ENCODE results near the gene GALNT3.

Gene GALNT3

DNA sequence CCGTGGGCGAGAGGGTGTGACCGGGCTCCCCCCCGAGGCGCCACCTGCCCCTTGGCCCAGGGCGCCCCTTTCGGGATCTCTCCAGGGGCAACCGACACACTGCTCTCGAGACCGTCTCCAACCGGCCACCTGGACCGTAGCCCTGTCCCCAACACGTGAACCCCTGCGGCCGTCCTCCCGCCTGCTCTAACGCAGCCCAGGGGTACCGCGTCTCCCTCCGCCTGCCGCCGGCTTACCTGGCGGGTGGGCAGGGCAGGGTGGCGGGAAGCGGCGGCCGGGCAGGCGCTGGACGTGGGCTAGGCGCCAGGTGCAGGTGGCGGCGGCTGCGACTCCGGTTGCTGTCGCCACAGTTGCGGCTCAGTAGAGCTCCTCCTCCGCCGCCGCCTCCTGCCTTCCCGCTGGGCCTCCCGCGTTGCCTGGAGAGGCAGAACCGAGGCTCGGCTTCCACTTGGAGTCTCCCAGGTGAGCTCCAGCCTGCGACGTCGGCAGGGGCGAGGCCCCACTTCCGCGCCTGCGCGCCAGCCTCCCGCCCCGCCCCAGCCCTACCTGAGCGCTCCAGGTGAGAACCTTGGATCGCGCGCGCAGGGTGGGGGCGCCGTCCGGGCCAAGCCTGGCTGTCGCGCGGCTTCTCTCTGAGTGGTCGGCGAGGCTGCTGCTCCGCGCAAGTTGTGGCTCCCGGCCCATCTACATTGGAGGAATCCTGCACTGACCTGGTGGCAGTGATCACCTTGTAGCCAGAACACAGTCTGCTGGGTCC lies at the start of gene GALNT3 (continued):
- TF ChIP-seq, protein P1, sequence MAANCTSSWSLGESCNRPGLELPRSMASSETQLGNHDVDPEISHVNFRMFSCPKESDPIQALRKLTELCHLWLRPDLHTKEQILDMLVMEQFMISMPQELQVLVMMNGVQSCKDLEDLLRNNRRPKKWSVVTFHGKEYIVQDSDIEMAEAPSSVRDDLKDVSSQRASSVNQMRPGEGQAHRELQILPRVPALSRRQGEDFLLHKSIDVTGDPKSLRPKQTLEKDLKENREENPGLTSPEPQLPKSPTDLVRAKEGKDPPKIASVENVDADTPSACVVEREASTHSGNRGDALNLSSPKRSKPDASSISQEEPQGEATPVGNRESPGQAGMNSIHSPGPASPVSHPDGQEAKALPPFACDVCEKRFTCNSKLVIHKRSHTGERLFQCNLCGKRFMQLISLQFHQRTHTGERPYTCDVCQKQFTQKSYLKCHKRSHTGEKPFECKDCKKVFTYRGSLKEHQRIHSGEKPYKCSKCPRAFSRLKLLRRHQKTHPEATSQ (tag by site-specific recombination; IDR thresholded peaks at IDR 0.05): 0 out of 2 replicates have a peak, but pooled peaks have one; percentile 54
- TF ChIP-seq ZNF777 (tag by site-specific recombination; IDR thresholded peaks at IDR 0.05; ENCODE audit: borderline replicate concordance): no peak
- peak; percentile 91 for TF ChIP-seq ZIC2 (tag by site-specific recombination; IDR thresholded peaks at IDR 0.05)
- TF ChIP-seq, protein P2, sequence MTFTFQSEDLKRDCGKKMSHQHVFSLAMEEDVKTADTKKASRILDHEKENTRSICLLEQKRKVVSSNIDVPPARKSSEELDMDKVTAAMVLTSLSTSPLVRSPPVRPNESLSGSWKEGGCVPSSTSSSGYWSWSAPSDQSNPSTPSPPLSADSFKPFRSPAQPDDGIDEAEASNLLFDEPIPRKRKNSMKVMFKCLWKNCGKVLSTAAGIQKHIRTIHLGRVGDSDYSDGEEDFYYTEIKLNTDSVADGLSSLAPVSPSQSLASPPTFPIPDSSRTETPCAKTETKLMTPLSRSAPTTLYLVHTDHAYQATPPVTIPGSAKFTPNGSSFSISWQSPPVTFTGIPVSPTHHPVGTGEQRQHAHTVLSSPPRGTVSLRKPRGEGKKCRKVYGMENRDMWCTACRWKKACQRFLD (tag by site-specific recombination; IDR thresholded peaks at IDR 0.05): no peak
- no peak for TF ChIP-seq ZSCAN23 (tag by site-specific recombination; IDR thresholded peaks at IDR 0.05)
- TF ChIP-seq, protein P3, sequence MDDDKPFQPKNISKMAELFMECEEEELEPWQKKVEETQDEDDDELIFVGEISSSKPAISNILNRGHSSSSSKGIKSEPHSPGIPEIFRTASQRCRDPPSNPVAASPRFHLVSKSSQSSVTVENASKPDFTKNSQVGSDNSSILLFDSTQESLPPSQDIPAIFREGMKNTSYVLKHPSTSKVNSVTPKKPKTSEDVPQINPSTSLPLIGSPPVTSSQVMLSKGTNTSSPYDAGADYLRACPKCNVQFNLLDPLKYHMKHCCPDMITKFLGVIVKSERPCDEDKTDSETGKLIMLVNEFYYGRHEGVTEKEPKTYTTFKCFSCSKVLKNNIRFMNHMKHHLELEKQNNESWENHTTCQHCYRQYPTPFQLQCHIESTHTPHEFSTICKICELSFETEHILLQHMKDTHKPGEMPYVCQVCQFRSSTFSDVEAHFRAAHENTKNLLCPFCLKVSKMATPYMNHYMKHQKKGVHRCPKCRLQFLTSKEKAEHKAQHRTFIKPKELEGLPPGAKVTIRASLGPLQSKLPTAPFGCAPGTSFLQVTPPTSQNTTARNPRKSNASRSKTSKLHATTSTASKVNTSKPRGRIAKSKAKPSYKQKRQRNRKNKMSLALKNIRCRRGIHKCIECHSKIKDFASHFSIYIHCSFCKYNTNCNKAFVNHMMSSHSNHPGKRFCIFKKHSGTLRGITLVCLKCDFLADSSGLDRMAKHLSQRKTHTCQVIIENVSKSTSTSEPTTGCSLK (tag by site-specific recombination; IDR thresholded peaks at IDR 0.05): no peak
- TF ChIP-seq, protein P4, sequence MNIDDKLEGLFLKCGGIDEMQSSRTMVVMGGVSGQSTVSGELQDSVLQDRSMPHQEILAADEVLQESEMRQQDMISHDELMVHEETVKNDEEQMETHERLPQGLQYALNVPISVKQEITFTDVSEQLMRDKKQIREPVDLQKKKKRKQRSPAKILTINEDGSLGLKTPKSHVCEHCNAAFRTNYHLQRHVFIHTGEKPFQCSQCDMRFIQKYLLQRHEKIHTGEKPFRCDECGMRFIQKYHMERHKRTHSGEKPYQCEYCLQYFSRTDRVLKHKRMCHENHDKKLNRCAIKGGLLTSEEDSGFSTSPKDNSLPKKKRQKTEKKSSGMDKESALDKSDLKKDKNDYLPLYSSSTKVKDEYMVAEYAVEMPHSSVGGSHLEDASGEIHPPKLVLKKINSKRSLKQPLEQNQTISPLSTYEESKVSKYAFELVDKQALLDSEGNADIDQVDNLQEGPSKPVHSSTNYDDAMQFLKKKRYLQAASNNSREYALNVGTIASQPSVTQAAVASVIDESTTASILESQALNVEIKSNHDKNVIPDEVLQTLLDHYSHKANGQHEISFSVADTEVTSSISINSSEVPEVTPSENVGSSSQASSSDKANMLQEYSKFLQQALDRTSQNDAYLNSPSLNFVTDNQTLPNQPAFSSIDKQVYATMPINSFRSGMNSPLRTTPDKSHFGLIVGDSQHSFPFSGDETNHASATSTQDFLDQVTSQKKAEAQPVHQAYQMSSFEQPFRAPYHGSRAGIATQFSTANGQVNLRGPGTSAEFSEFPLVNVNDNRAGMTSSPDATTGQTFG (tag by site-specific recombination; IDR thresholded peaks at IDR 0.05; ENCODE audit: borderline replicate concordance): no peak
- peak; percentile 16; the same call in 1 of the 2 replicates for TF ChIP-seq KLF8 (tag by site-specific recombination; IDR thresholded peaks at IDR 0.05)
- no peak for TF ChIP-seq ZSCAN16 (tag by site-specific recombination; IDR thresholded peaks at IDR 0.05)
- no peak for TF ChIP-seq ZNF48 (tag by site-specific recombination; IDR thresholded peaks at IDR 0.05)
- TF ChIP-seq ZNF830 (tag by site-specific recombination; IDR thresholded peaks at IDR 0.05; ENCODE audit: low read depth): no peak
- TF ChIP-seq, protein P5, sequence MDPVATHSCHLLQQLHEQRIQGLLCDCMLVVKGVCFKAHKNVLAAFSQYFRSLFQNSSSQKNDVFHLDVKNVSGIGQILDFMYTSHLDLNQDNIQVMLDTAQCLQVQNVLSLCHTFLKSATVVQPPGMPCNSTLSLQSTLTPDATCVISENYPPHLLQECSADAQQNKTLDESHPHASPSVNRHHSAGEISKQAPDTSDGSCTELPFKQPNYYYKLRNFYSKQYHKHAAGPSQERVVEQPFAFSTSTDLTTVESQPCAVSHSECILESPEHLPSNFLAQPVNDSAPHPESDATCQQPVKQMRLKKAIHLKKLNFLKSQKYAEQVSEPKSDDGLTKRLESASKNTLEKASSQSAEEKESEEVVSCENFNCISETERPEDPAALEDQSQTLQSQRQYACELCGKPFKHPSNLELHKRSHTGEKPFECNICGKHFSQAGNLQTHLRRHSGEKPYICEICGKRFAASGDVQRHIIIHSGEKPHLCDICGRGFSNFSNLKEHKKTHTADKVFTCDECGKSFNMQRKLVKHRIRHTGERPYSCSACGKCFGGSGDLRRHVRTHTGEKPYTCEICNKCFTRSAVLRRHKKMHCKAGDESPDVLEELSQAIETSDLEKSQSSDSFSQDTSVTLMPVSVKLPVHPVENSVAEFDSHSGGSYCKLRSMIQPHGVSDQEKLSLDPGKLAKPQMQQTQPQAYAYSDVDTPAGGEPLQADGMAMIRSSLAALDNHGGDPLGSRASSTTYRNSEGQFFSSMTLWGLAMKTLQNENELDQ (tag by site-specific recombination; IDR thresholded peaks at IDR 0.05; ENCODE audit: low read depth): no peak
- TF ChIP-seq ZNF169 (tag by site-specific recombination; IDR thresholded peaks at IDR 0.05): no peak
- 0 out of 2 replicates have a peak, but pooled peaks have one; percentile 15 for TF ChIP-seq ZNF391 (tag by site-specific recombination; IDR thresholded peaks at IDR 0.05; ENCODE audit: borderline replicate concordance, low read depth)
- no peak for TF ChIP-seq BCL11A (tag by site-specific recombination; IDR thresholded peaks at IDR 0.05; ENCODE audit: low read depth)
- no peak for TF ChIP-seq RBAK (tag by site-specific recombination; IDR thresholded peaks at IDR 0.05)
- TF ChIP-seq, protein P6, sequence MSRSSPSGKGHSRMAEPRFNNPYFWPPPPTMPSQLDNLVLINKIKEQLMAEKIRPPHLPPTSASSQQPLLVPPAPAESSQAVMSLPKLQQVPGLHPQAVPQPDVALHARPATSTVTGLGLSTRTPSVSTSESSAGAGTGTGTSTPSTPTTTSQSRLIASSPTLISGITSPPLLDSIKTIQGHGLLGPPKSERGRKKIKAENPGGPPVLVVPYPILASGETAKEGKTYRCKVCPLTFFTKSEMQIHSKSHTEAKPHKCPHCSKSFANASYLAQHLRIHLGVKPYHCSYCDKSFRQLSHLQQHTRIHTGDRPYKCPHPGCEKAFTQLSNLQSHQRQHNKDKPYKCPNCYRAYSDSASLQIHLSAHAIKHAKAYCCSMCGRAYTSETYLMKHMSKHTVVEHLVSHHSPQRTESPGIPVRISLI (tag by site-specific recombination; IDR thresholded peaks at IDR 0.05): no peak
- TF ChIP-seq, protein P7, sequence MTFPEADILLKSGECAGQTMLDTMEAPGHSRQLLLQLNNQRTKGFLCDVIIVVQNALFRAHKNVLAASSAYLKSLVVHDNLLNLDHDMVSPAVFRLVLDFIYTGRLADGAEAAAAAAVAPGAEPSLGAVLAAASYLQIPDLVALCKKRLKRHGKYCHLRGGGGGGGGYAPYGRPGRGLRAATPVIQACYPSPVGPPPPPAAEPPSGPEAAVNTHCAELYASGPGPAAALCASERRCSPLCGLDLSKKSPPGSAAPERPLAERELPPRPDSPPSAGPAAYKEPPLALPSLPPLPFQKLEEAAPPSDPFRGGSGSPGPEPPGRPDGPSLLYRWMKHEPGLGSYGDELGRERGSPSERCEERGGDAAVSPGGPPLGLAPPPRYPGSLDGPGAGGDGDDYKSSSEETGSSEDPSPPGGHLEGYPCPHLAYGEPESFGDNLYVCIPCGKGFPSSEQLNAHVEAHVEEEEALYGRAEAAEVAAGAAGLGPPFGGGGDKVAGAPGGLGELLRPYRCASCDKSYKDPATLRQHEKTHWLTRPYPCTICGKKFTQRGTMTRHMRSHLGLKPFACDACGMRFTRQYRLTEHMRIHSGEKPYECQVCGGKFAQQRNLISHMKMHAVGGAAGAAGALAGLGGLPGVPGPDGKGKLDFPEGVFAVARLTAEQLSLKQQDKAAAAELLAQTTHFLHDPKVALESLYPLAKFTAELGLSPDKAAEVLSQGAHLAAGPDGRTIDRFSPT (tag by site-specific recombination; IDR thresholded peaks at IDR 0.05): peak; percentile 67
- TF ChIP-seq, protein P8, sequence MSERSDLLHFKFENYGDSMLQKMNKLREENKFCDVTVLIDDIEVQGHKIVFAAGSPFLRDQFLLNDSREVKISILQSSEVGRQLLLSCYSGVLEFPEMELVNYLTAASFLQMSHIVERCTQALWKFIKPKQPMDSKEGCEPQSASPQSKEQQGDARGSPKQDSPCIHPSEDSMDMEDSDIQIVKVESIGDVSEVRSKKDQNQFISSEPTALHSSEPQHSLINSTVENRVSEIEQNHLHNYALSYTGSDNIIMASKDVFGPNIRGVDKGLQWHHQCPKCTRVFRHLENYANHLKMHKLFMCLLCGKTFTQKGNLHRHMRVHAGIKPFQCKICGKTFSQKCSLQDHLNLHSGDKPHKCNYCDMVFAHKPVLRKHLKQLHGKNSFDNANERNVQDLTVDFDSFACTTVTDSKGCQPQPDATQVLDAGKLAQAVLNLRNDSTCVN (tag by site-specific recombination; optimal IDR thresholded peaks at IDR 0.05): peak; percentile 48
- TF ChIP-seq ZBTB8A (tag by site-specific recombination; IDR thresholded peaks at IDR 0.05): peak; percentile 67; the same call in 1 of the 2 replicates
- TF ChIP-seq ZNF473 (tag by site-specific recombination; IDR thresholded peaks at IDR 0.05): no peak
- no peak for TF ChIP-seq ZNF221 (tag by site-specific recombination; IDR thresholded peaks at IDR 0.05; ENCODE audit: borderline replicate concordance)
- TF ChIP-seq ZXDB (tag by site-specific recombination; IDR thresholded peaks at IDR 0.05): peak; percentile 75
- TF ChIP-seq BCL11B (tag by site-specific recombination; IDR thresholded peaks at IDR 0.05; ENCODE audit: low read depth): no peak
